Right kidney (tissue), 1 donor: ENCODE results near the gene HOXA10.

Experiments used
- DNase-seq: peaks from one replicate; pipeline ENCODE4 v3.0.0-alpha.2; 2016

The HOXA10 gene

GRCh38 chr7:27146491-27147198 lies 27.5 kb downstream of the HOXA10 start:
- no peak for DNase-seq

DNA sequence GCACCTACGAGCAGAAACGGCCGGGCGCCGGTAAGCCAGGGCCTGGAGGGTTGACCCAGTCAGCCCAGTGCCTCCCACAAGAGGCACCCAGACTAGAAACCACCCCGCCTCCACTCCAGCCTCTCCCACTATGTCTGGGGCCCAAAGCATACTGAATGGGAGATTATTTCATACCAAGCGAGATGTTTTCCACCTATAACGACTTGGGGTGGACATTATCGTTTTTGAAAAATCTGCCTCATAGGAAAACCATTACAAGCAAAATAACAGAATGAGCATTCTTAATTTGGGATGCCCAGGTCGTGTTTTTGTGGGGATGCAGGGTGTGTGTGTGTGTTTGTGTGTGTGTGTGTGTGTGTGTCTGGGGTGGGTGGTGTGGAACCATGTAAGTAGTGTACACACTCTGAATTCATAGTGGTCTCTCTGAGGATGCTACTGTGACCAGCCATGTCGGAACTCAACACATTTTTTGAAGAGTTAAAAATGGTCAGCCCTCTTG lies 28.2 kb downstream of the HOXA10 start:
- no peak for DNase-seq

- DNase-seq: peak; percentile 76
Measured at GRCh38 chr7:27145165-27145913, 28.8 kb downstream of the HOXA10 start.

GRCh38 chr7:27144781-27145164 lies 29.3 kb downstream of the HOXA10 start:
- peak; percentile 79 for DNase-seq

GRCh38 chr7:27143950-27144780 lies 30.0 kb downstream of the HOXA10 start:
- DNase-seq: no peak

DNA sequence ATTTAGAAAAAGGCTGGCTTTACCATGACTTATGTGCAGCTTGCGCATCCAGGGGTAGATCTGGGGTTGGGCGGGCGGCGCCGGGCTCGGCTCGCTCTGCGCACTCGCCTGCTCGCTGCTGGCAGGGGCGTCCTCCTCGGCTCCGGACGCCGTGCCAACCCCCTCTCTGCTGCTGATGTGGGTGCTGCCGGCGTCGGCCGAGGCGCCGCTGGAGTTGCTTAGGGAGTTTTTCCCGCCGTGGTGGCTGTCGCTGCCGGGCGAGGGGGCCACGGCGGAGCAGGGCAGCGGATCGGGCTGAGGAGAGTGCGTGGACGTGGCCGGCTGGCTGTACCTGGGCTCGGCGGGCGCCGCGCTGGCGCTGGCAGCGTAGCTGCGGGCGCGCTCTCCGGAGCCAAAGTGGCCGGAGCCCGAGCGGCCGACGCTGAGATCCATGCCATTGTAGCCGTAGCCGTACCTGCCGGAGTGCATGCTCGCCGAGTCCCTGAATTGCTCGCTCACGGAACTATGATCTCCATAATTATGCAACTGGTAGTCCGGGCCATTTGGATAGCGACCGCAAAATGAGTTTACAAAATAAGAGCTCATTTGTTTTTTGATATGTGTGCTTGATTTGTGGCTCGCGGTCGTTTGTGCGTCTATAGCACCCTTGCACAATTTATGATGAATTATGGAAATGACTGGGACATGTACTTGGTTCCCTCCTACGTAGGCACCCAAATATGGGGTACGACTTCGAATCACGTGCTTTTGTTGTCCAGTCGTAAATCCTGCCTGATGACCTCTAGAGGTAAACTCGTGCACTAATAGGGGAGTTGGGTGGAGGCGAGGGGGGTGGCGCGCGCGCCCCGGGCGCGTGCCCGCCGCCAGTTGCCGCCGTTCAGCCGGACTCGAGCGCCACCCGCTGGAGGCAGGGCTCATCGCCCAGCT lies 30.8 kb downstream of the HOXA10 start, which contains the start of gene HOXA5:
Gene HOXA5 (minus strand): TSS at position 659 of the 927 bp plus-strand sequence. CDS start 74 bp downstream, at position 585.
- peak; percentile 90 for DNase-seq

GRCh38 chr7:27142580-27143022 lies 31.5 kb downstream of the HOXA10 start:
- DNase-seq: peak; percentile 81

- peak; percentile 83 for DNase-seq
Measured at GRCh38 chr7:27141923-27142579, 32.1 kb downstream of the HOXA10 start.

- no peak for DNase-seq
Measured at GRCh38 chr7:27141137-27141922, 32.8 kb downstream of the HOXA10 start.

- DNase-seq: no peak
Measured at GRCh38 chr7:27140126-27140857, 33.8 kb downstream of the HOXA10 start.

DNA sequence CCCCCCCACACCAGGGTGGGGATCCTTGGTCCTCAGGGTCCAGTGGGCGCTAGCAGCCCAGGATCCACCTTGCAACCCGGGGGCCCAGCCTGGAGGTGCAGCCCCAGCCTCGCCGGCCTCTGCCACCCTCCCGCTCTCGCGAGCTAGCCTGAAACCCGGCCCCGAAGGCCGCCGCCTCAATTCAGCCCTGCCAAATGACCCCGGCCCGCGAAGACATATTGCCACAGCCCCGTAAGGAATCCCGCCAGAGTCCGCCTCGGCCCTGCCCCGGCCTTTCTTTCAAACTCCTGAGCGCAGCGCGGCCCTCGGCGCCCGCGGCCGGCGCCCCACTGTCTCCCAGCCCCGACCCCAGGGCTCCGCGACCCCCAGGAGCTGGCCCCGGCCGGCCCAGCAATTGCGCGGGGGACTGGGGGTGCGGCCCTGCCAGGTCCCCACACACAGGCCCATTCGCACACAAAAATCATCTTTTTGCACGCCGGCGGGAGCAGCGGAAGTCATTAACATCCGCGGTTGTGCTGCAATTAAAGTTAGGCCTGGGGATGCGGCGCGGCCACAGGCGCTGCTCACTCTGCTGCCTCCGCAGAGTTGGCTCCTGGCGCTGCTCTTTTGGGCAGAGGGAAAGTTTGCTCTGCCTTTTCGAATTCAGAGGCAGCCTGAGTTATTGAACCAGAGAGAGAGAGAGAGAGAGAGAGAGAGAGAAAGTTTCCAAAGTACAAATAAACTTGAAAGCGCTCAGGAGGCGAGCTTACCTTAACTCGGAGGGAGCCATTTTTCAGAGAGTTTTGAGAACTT lies 34.6 kb downstream of the HOXA10 start:
- peak; percentile 88 for DNase-seq

DNA sequence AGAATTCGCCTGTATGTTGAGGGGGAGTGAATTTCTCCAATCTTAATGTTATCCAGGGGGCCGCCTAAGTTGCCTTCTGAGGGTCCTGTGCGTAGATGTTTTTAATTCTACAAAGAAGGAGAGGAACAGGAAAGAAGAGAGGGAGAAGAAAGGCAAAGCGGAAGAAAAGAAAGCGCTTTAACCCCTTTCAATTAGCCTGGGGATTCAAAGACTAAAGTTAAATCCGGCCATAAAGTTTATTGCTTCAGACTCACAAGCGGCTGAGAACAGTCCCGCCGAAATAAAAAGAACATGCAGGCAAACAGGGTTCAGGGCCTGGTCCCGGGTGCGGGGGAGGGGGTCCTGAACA lies 35.2 kb downstream of the HOXA10 start:
- no peak for DNase-seq

- no peak for DNase-seq
Measured at GRCh38 chr7:27138472-27138871, 35.6 kb downstream of the HOXA10 start.

GRCh38 chr7:27137640-27138315 lies 36.3 kb downstream of the HOXA10 start:
- no peak for DNase-seq

GRCh38 chr7:27134392-27134791 lies 39.7 kb downstream of the HOXA10 start:
- no peak for DNase-seq

- DNase-seq: no peak
Measured at GRCh38 chr7:27133409-27134231, 40.5 kb downstream of the HOXA10 start.

- DNase-seq: no peak
Measured at GRCh38 chr7:27132978-27133377, 41.1 kb downstream of the HOXA10 start.
